ENCODE data around the gene TOX2.

- TF ChIP-seq CTCF (IDR thresholded peaks at IDR 0.05; ENCODE audit: low read depth, low read length) (no peak), EZH2phosphoT487 (IDR thresholded peaks at IDR 0.05; ENCODE audit: low read depth) (no peak)
These were observed 165.4 kb downstream of the TOX2 start for GRCh38 chr20:44080064-44080463.
